CD4-positive, alpha-beta memory T cell (primary cell): ENCODE measurements around the gene OBI1. TPM values are rescaled to one million over a fixed set of nuclear protein-coding genes. Genes with fewer than 3 reads are reported as not detected.
"Not testable (repeated sequence)": the region's sequence is repeated elsewhere in the genome, so short reads cannot be mapped to it uniquely, and the experiment has no call there.

Experiments used
- CTCF ChIA-PET: fragments of 350-600 bp; sonication (Branson Sonifier 250); formaldehyde crosslinking; loops from one replicate; lab custom pipeline; 2021; ENCODE audit warnings: inconsistent platforms; ENCODE audit not compliant: partially characterized antibody; lab: Charles Lee
- POLR2A ChIA-PET: fragments of 350-600 bp; sonication (Branson Sonifier 250); formaldehyde crosslinking; loops from one replicate; lab custom pipeline; 2021; ENCODE audit not compliant: partially characterized antibody; lab: Charles Lee
- DNase-seq, 5 donors: peaks; one replicate each; pipeline versions ENCODE4 v3.0.0 to v3.0.0-alpha.2; 2020 to 2022; ENCODE audit warnings: mixed read lengths in 1 of 5
- H3K27ac ChIP-seq: one replicate; pipeline ENCODE4 v1.7.0; 2013; ENCODE audit warnings: low read depth, low read length
- H3K27me3 ChIP-seq: 2 replicates; pipeline ENCODE4 v1.7.0; 2013; ENCODE audit warnings: mild to moderate bottlenecking, low read length, moderate library complexity; ENCODE audit not compliant: insufficient read depth
- H3K36me3 ChIP-seq: 2 replicates; pipeline ENCODE4 v1.7.0; 2013; ENCODE audit warnings: mild to moderate bottlenecking, low read length, moderate library complexity; ENCODE audit not compliant: insufficient read depth
- H3K4me1 ChIP-seq: 2 replicates; pipeline ENCODE4 v1.7.0; 2013; ENCODE audit warnings: mild to moderate bottlenecking, low read length, moderate library complexity; ENCODE audit not compliant: insufficient read depth
- H3K4me3 ChIP-seq, 2 donors: one replicate each; pipeline ENCODE4 v1.7.0; 2013; ENCODE audit warnings: low read length in 2 of 2, mild to moderate bottlenecking in 1 of 2
- H3K9me3 ChIP-seq, 2 donors: one replicate each; pipeline ENCODE4 v1.7.0; 2013; ENCODE audit warnings: low read length in 2 of 2, control low read depth in 1 of 2; ENCODE audit not compliant: control insufficient read depth in 1 of 2
- H3K27ac Mint-ChIP-seq, 7 donors: one replicate each; pipeline ENCODE4 v1.8.0; 2020 to 2021; ENCODE audit warnings: mixed read lengths in 7 of 7, mild to moderate bottlenecking in 6 of 7, inconsistent platforms in 3 of 7, moderate library complexity in 3 of 7
- H3K27me3 Mint-ChIP-seq, 2 donors: one replicate each; pipeline ENCODE4 v1.8.0; 2020 to 2021; ENCODE audit warnings: mixed read lengths in 2 of 2
- H3K36me3 Mint-ChIP-seq, 2 donors: one replicate each; pipeline ENCODE4 v1.8.0; 2020 to 2021; ENCODE audit warnings: mixed read lengths in 2 of 2, inconsistent platforms in 1 of 2, mild to moderate bottlenecking in 1 of 2
- H3K4me1 Mint-ChIP-seq, 4 donors: one replicate each; pipeline ENCODE4 v1.8.0; 2020 to 2021; ENCODE audit warnings: mixed read lengths in 4 of 4, mild to moderate bottlenecking in 1 of 4
- H3K4me3 Mint-ChIP-seq, 8 donors: one replicate each; pipeline ENCODE4 v1.8.0; 2020 to 2021; ENCODE audit warnings: mixed read lengths in 8 of 8, mild to moderate bottlenecking in 7 of 8, moderate library complexity in 6 of 8, inconsistent platforms in 3 of 8
- H3K9me3 Mint-ChIP-seq, 8 donors: one replicate each; pipeline ENCODE4 v1.8.0; 2020 to 2021; ENCODE audit warnings: mixed read lengths in 8 of 8, mild to moderate bottlenecking in 5 of 8, inconsistent platforms in 3 of 8, moderate library complexity in 1 of 8
- intact Hi-C: fragments of 100-400 bp; cut with micrococcal nuclease; formaldehyde crosslinking; loops from one replicate; pipeline ENCODE4 v1.15.1; 2023
- polyA plus RNA-seq, 2 donors: library from polyadenylated mRNA; unstranded; fragments of 300-500 nt; fragmentation: Illumina TruSeq; gene quantifications; one replicate each; pipeline ENCODE4 v1.2.3, GENCODE V29; 2021
- total RNA-seq, 2 experiments: library from RNA; stranded (reverse); gene quantifications; one replicate each; pipeline ENCODE4 v1.2.3, GENCODE V29; 2021

Gene OBI1
- total and polyA plus RNA-seq, 4 experiments from 2014 or later = 7.8 to 16.7 (median 14.3) TPM

GRCh38 chr13:78649997-78650716 is 8.8 kb downstream of the OBI1 start:
- no peak overlapping the region for H3K4me3 Mint-ChIP-seq
- H3K27ac Mint-ChIP-seq = no peak overlapping the region
- no peaks in the 10 kb centered on the region for H3K9me3 Mint-ChIP-seq
- H3K36me3 ChIP-seq = no peaks in the 10 kb centered on the region
- ChIA-PET CTCF (interaction anchor here (1.2 to 1.7 kb wide), 2 partner anchors 9 to 43 kb away, joined by 3 to 6 read pairs; partner anchors contain the start of gene OBI1), POLR2A (interaction anchor here (1.1 kb wide), 1 partner anchor 9 kb away, joined by 3 read pairs; the partner anchor contains the start of gene OBI1)
- no peaks in the 10 kb centered on the region for H3K27me3 ChIP-seq
- no peak overlapping the region for H3K4me3 ChIP-seq
- DNase-seq = no peak
- peaks cover 42% of the 10 kb centered on the region for H3K4me1 ChIP-seq
- peaks cover 13 to 24% (median 20%) of the 10 kb centered on the region in 4 donors for H3K4me1 Mint-ChIP-seq
- no peak overlapping the region for H3K27ac ChIP-seq
- intact Hi-C loops = loop anchor here (10.0 kb wide), 1 partner anchor 955 kb away; the partner anchor contains the start of gene SLAIN1
- H3K27me3 Mint-ChIP-seq = no peaks in the 10 kb centered on the region
- no peaks in the 10 kb centered on the region for H3K9me3 ChIP-seq
- peaks cover 0 to 3% of the 10 kb centered on the region in 2 donors for H3K36me3 Mint-ChIP-seq

DNA sequence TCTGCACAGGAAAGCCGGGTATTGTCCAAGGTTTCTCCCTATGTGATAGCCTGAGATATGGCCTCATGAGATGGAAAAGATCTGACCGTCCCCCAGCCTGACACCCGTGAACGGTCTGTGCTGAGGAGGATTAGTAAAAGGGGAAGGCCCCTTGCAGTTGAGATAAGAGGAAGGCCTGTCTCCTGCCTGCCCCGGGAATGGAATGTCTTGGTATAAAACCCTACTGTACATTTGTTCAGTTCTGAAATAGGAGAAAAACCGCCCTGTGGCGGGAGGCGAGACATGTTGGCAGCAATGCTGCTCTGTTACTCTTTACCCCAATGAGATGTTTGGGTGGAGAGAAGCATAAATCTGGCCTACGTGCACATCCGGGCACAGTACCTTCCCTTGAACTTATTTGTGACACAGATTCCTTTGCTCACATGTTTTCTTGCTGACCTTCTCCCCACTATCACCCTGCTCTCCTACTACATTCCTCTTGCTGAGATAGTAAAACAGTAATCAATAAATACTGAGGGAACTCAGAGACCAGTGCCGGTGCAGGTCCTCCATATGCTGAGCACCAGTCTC is 11.8 kb downstream of the OBI1 start:
- H3K9me3 Mint-ChIP-seq, H3K27me3 Mint-ChIP-seq, H3K9me3 ChIP-seq, intact Hi-C loops, H3K27ac ChIP-seq, DNase-seq, CTCF ChIA-PET, H3K27me3 ChIP-seq, H3K36me3 ChIP-seq, H3K4me3 Mint-ChIP-seq, H3K27ac Mint-ChIP-seq, H3K4me3 ChIP-seq: not testable (repeated sequence)
- Mint-ChIP-seq H3K36me3 (peaks cover 17 to 22% of the 10 kb centered on the region in 2 donors), H3K4me1 (peaks cover 12 to 22% (median 15%) of the 10 kb centered on the region in 4 donors)
- peaks cover 34% of the 10 kb centered on the region for H3K4me1 ChIP-seq
- POLR2A ChIA-PET = interaction anchor here (1.7 kb wide), 1 partner anchor 12 kb away, joined by 4 read pairs; no protein-coding TSS in a partner anchor

DNA sequence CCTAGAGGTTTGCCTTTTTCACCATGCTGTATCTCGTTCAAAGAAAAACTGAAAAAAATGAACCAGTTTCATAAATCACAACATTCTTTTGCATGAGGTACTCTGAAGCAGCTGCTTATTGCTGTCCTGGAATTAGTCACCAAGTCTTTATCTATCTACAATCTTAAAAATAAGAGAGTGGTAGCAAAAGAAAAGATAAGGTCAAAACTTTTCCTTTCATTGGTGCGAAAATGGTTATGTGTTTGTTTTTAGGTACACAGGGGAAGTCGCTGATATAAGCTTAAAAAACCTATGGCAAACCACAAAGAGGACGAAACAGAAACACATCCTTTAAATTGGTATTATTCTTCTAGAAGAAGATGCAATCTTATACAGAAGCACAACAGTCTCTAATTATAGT is 20.7 kb downstream of the OBI1 start:
- CTCF ChIA-PET = no interaction called here
- Histone ChIP-seq H3K4me1 (peaks cover 4% of the 10 kb centered on the region), H3K27ac (no peak overlapping the region), H3K27me3 (no peaks in the 10 kb centered on the region), H3K36me3 (peaks cover 20% of the 10 kb centered on the region), H3K9me3 (no peaks in the 10 kb centered on the region), H3K4me3 (no peak overlapping the region)
- POLR2A ChIA-PET = no interaction called here
- intact Hi-C loops = no loop called here
- Mint-ChIP-seq H3K4me3 (no peak overlapping the region), H3K27me3 (no peaks in the 10 kb centered on the region), H3K27ac (no peak overlapping the region), H3K36me3 (peaks cover 68 to 72% of the 10 kb centered on the region in 2 donors), H3K9me3 (no peaks in the 10 kb centered on the region), H3K4me1 (peaks cover 5 to 15% (median 9%) of the 10 kb centered on the region in 4 donors)
- no peak for DNase-seq

- H3K4me1 ChIP-seq = peaks cover 4% of the 10 kb centered on the region
- Mint-ChIP-seq H3K4me3 (no peak overlapping the region), H3K4me1 (peaks cover 7 to 15% (median 8%) of the 10 kb centered on the region in 4 donors), H3K27me3 (no peaks in the 10 kb centered on the region), H3K9me3 (no peaks in the 10 kb centered on the region), H3K36me3 (peaks cover 74 to 80% of the 10 kb centered on the region in 2 donors), H3K27ac (peak overlapping the region in 1 of 7 donors; percentile 52)
- H3K27ac ChIP-seq = no peak overlapping the region
- ChIA-PET CTCF (interaction anchor here (1.2 kb wide), 1 partner anchor 16 kb away, joined by 3 read pairs; no protein-coding TSS in a partner anchor), POLR2A (no interaction called here)
- peaks cover 28% of the 10 kb centered on the region for H3K36me3 ChIP-seq
- no peak for DNase-seq
- H3K9me3 ChIP-seq = no peaks in the 10 kb centered on the region
- no peaks in the 10 kb centered on the region for H3K27me3 ChIP-seq
- no peak overlapping the region for H3K4me3 ChIP-seq
- intact Hi-C loops = no loop called here
These were observed 22.5 kb downstream of the OBI1 start for GRCh38 chr13:78636495-78636894.

DNA sequence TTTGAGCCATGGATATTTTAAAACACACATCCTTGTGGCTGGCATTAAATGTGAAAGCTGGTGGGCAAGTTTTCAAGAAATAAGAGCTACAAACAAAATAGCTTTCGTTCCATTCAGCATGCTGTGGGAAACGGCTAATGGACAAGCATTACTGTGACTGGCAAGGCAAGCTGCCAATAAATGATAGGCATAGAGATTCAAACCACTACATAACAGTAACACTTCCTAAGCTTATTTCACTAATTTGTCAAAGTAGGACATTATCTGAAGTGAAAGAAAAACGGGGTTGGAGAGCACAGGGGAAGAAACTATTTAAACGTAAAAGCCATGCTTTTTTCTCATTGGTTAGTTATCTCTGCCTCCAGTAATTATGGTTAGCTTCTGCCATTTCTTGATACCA is 26.0 kb downstream of the OBI1 start:
- Histone ChIP-seq H3K4me1 (no peaks in the 10 kb centered on the region), H3K27ac (no peak overlapping the region), H3K4me3 (no peak overlapping the region), H3K9me3 (no peaks in the 10 kb centered on the region), H3K36me3 (peaks cover 24% of the 10 kb centered on the region), H3K27me3 (no peaks in the 10 kb centered on the region)
- intact Hi-C loops = no loop called here
- Mint-ChIP-seq H3K27ac (no peak overlapping the region), H3K9me3 (no peaks in the 10 kb centered on the region), H3K4me3 (no peak overlapping the region), H3K27me3 (no peaks in the 10 kb centered on the region), H3K4me1 (peaks cover 0 to 10% (median 1%) of the 10 kb centered on the region in 4 donors), H3K36me3 (peaks cover 81 to 87% of the 10 kb centered on the region in 2 donors)
- ChIA-PET CTCF (interaction anchor here (0.9 kb wide), 1 partner anchor 10 kb away, joined by 3 read pairs; no protein-coding TSS in a partner anchor), POLR2A (no interaction called here)
- no peak for DNase-seq

DNA sequence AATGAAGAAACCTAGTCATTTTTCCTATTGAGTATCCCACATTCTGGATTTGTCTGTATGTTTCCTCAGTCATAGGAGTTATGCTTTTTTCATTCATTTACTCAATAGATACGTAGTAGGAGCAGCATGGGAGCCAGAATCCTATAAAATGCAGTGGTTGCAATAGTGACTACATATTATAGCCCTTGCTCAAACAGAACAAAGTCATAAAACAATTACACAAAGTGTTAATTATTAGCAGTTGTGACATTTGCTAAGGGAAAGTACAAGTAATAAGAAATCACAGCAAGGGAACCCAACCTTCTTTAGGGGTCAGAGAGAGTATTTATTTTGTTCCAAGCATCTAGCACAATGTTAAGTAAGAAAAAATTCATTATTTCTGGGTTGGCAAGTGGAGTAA is 27.9 kb downstream of the OBI1 start:
- intact Hi-C loops = no loop called here
- DNase-seq = no peak
- H3K27me3 ChIP-seq = no peaks in the 10 kb centered on the region
- Mint-ChIP-seq H3K4me3 (no peak overlapping the region), H3K36me3 (peaks cover 79 to 83% of the 10 kb centered on the region in 2 donors), H3K27me3 (no peaks in the 10 kb centered on the region), H3K4me1 (peaks cover 2 to 5% (median 5%) of the 10 kb centered on the region in 4 donors), H3K9me3 (no peaks in the 10 kb centered on the region), H3K27ac (no peak overlapping the region)
- no peaks in the 10 kb centered on the region for H3K9me3 ChIP-seq
- H3K4me3 ChIP-seq = no peak overlapping the region
- H3K27ac ChIP-seq = no peak overlapping the region
- H3K36me3 ChIP-seq = peaks cover 12% of the 10 kb centered on the region
- POLR2A ChIA-PET = no interaction called here
- CTCF ChIA-PET = no interaction called here
- no peaks in the 10 kb centered on the region for H3K4me1 ChIP-seq

DNA sequence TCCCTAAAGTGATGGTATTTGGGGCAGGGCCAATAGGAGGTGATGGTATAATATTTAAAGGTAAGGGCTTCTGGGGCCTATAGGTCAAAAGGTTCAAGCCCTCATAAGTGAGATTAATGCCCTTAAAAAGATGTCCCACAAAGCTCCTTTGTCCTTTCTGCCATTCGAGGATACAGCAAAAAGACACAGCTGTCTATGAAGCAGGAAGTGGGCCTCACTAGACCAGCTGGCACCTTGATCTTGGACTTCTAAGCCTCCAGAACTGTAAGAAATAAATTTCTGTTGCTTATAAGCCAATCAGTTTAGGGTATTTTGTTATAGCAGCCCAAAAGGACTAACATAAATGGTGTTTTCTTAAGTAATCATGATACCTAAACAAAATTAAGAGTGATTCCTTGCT is 28.4 kb downstream of the OBI1 start:
- Mint-ChIP-seq H3K36me3 (peaks cover 81 to 84% of the 10 kb centered on the region in 2 donors), H3K4me3 (no peak overlapping the region), H3K27ac (no peak overlapping the region), H3K4me1 (peaks cover 4 to 9% (median 5%) of the 10 kb centered on the region in 4 donors), H3K27me3 (no peaks in the 10 kb centered on the region), H3K9me3 (no peaks in the 10 kb centered on the region)
- intact Hi-C loops = no loop called here
- Histone ChIP-seq H3K36me3 (peaks cover 12% of the 10 kb centered on the region), H3K27me3 (no peaks in the 10 kb centered on the region), H3K4me3 (no peak overlapping the region), H3K9me3 (no peaks in the 10 kb centered on the region), H3K27ac (no peak overlapping the region), H3K4me1 (no peaks in the 10 kb centered on the region)
- POLR2A ChIA-PET = no interaction called here
- DNase-seq = no peak
- CTCF ChIA-PET = no interaction called here
